Ascending aorta (tissue), 2 donors: Measurements from ENCODE around the gene METTL26. TPM values are rescaled to one million over a fixed set of nuclear protein-coding genes. Genes with fewer than 3 reads are reported as not detected.
A peak's percentile ranks its signal among the peaks of the same experiment; 100 is the strongest.

Experiments used
- DNase-seq, 2 donors: peaks; one replicate each; pipeline ENCODE4 v3.0.0-alpha.2; 2019; ENCODE audit warnings: low spot score in 2 of 2
- H3K27ac ChIP-seq, 2 donors: fragments of 200-600 bp; sonication (generic); one replicate each; pipeline ENCODE4 v1.5.1; 2016 to 2017; ENCODE audit warnings: mild to moderate bottlenecking in 1 of 2
- H3K27me3 ChIP-seq: fragments of 200-600 bp; sonication (generic); one replicate; pipeline ENCODE4 v1.5.1; 2017
- H3K36me3 ChIP-seq, 2 donors: fragments of 200-600 bp; sonication (generic); one replicate each; pipeline ENCODE4 v1.5.1; 2016
- H3K4me1 ChIP-seq, 2 donors: fragments of 200-600 bp; sonication (generic); one replicate each; pipeline ENCODE4 v1.5.1; 2016 to 2017; ENCODE audit warnings: mild to moderate bottlenecking in 1 of 2
- H3K4me3 ChIP-seq, 2 donors: fragments of 200-600 bp; sonication (generic); one replicate each; pipeline ENCODE4 v1.5.1; 2016 to 2017; ENCODE audit warnings: mild to moderate bottlenecking in 1 of 2
- H3K9me3 ChIP-seq, 2 donors: fragments of 200-600 bp; sonication (generic); one replicate each; pipeline ENCODE4 v1.5.1; 2016
- intact Hi-C: fragments of 100-400 bp; cut with DNase I; formaldehyde crosslinking; loops from one replicate; pipeline ENCODE4 v1.15.1; 2023
- total RNA-seq: library from RNA; depleted of rRNA; stranded (reverse); fragments of >200 nt; gene quantifications from one replicate; pipeline ENCODE4 v1.1.0, GENCODE V29; 2016
- TF ChIP-seq, protein P1 (sequence below), 3 experiments: fragments of 200-600 bp in 2 of 3; fragments of 450-650 bp in 1 of 3; sonication (generic) in 2 of 3; IDR thresholded peaks; one replicate each; pipeline ENCODE4 v1.5.1; 2016 to 2019; ENCODE audit warnings: antibody characterized with exemption in 3 of 3, mild to moderate bottlenecking in 1 of 3, moderate library complexity in 1 of 3

METTL26 gene
- total RNA-seq, 1 donor from 2014 or later = 523 TPM

DNA sequence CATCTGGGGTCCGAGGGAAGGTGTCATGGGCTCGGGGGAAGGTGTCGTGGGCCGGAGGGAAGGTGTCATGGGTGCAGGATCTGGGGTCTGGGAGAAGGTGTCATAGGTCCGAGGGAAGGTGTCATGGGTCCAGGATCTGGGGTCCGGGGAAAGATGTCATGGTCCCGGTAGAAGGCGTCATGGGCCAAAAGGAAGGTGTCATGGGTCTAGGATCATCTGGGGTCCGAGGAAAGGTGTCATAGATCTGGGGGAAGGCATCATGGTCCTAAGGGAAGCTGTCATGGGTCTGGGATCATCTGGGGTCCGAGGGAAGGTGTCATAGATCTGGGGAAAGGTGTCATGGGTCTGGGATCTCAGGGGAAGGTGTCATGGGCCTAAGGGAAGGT, 45.3 kb downstream of the METTL26 start:
- Histone ChIP-seq H3K36me3 (peaks cover 0 to 3% of the 10 kb centered on the region in 2 donors), H3K4me1 (peaks cover 8 to 32% of the 10 kb centered on the region in 2 donors), H3K9me3 (no peaks in the 10 kb centered on the region), H3K27ac (peak overlapping the region in 1 of 2 donors; percentile 83), H3K4me3 (peak overlapping the region; percentile 85 to 92), H3K27me3 (no peaks in the 10 kb centered on the region)
- intact Hi-C loops = no loop called here
- TF ChIP-seq, protein P1, sequence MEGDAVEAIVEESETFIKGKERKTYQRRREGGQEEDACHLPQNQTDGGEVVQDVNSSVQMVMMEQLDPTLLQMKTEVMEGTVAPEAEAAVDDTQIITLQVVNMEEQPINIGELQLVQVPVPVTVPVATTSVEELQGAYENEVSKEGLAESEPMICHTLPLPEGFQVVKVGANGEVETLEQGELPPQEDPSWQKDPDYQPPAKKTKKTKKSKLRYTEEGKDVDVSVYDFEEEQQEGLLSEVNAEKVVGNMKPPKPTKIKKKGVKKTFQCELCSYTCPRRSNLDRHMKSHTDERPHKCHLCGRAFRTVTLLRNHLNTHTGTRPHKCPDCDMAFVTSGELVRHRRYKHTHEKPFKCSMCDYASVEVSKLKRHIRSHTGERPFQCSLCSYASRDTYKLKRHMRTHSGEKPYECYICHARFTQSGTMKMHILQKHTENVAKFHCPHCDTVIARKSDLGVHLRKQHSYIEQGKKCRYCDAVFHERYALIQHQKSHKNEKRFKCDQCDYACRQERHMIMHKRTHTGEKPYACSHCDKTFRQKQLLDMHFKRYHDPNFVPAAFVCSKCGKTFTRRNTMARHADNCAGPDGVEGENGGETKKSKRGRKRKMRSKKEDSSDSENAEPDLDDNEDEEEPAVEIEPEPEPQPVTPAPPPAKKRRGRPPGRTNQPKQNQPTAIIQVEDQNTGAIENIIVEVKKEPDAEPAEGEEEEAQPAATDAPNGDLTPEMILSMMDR (IDR thresholded peaks at IDR 0.05) = no peak
- DNase-seq = no peak

DNA sequence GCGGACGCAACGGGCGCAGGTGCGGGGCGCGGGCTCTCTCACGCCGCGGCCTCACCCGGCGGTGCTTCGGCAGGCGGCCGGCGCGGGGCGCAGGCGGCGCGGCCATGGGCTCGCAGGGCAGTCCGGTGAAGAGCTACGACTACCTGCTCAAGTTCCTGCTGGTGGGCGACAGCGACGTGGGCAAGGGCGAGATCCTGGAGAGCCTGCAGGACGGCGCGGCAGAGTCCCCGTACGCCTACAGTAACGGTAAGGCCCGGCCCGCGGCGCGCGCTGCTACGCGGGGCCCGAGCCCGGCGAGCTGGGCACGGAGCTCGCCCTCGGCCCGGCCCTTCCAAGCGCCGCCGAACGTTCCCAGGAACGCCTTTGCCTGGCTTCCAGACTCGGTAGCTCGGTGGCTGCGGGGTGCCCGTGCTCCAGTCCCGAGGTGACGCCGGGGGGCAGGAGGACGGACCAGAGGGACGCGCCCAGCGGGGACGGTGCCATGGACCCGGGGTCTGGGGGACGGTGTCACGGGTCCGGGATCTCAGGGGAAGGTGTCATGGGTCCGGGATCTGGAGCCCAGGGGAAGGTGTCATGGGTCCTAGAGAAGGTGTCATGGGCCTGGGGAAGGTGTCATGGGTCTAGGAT, 45.8 kb downstream of the METTL26 start:
- no peak for DNase-seq
- peak overlapping the region; percentile 85 to 92 for H3K4me3 ChIP-seq
- peaks cover 0 to 3% of the 10 kb centered on the region in 2 donors for H3K36me3 ChIP-seq
- intact Hi-C loops = no loop called here
- TF ChIP-seq, protein P1 (IDR thresholded peaks at IDR 0.05) = no peak
- H3K27me3 ChIP-seq = no peaks in the 10 kb centered on the region
- peaks cover 8 to 32% of the 10 kb centered on the region in 2 donors for H3K4me1 ChIP-seq
- H3K27ac ChIP-seq = peak overlapping the region; percentile 82 to 83
- no peaks in the 10 kb centered on the region for H3K9me3 ChIP-seq

DNA sequence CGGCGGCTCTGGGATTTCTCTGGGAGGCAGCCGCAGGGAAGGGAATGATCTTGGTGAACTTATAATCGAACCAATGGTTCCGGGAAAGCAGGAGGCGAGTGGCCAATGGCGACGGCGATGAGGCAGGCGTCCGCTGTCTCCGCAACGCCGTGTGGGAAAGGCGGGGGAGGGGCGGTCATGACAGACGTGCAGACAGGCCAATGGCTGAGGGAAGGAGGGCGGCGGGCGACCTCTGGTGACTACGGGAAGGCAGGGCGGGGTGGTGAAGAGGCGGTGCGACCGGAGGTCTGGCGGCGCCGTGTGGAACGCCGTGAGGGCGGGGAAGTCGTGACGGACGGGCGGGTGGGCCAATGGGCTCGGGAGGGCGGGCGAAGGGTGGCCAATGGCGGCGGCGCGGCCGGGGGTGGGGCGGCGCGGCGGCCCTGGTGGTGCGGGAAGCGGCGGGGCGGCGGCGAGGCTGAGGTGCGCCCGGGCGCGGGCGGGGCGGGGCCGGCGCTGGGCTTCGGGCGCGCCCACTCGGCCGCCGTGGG, 46.4 kb downstream of the METTL26 start, which contains the start of gene RAB40C:
Gene RAB40C, plus strand, starts transcription at position 409 of the 530 bp plus-strand sequence. CDS start 226 bp downstream, outside the sequence.
- Histone ChIP-seq H3K36me3 (peaks cover 0 to 3% of the 10 kb centered on the region in 2 donors), H3K27me3 (no peaks in the 10 kb centered on the region), H3K4me1 (peaks cover 8 to 32% of the 10 kb centered on the region in 2 donors), H3K9me3 (no peaks in the 10 kb centered on the region), H3K27ac (peak within 1 kb of the TSS; percentile 92 to 94), H3K4me3 (peak within 1 kb of the TSS; percentile 85 to 92)
- peak; percentile 92 to 99 for DNase-seq
- TF ChIP-seq, protein P1 (IDR thresholded peaks at IDR 0.05) = no peak
- intact Hi-C loops = loop anchor here (1.0 to 5.0 kb wide), 5 partner anchors 47 to 357 kb away; partner anchors contain the start of genes CAPN15, FAM234A, METTL26 and PGAP6

DNA sequence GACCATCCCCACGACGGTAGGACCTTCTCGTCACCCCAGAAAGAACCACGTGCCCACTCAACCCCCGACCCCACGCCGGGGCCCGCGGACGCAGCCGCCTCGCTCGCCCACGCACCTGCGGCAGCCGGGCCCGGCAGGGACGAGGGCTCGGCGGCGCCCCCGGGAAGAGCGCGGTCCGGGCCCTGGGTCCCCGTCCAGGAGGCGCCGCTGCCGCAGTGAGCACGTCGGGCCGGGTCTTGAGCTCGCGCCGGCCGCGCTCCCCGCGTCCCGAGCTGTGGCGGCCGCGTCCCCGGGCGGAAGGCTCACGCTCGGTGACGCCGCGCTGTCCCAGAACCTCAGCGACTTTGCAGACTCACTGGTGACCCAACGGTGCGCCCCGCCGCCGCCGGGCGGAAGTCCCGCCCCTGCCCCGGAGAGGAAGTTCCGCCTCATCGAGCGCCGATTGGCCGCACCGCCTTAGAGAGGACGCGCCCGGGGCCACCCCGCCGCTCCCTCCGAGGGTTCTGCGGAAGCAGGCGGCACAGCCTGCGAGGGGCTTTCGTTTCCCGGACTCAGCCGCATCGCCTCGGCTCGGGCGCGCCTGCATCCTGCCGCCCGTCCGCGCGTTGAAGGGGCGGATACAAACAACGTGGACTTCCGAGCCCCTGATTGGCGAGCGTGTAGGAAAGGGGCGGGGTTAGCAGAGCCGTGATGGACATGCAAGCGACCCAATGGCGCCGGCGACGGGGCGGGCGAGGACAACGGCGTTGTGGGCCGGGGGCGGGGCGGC, 47.0 kb downstream of the METTL26 start:
- Histone ChIP-seq H3K4me3 (peak overlapping the region; percentile 75 to 81), H3K27ac (peak overlapping the region; percentile 92 to 94), H3K27me3 (no peaks in the 10 kb centered on the region), H3K4me1 (peaks cover 8 to 32% of the 10 kb centered on the region in 2 donors), H3K9me3 (no peaks in the 10 kb centered on the region), H3K36me3 (peaks cover 0 to 3% of the 10 kb centered on the region in 2 donors)
- peak; percentile 83 to 98 for DNase-seq
- TF ChIP-seq, protein P1 (IDR thresholded peaks at IDR 0.05) = peak in 1 of 3 experiments; percentile 17
- intact Hi-C loops = loop anchor here (1.0 to 5.0 kb wide), 5 partner anchors 47 to 357 kb away; partner anchors contain the start of genes CAPN15, FAM234A, METTL26 and PGAP6

DNA sequence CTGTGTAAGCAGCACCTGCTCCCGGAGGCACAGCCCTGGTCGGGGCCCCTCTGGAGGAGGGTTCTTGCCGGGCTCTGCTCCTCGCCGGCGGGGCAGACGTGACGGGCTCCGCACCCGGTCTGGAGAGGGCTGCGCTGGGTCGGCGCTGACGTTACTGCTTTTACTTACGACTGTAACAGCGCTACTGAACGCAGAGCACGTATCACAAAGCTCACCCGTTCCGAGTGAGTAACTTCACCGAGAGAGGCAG, 47.5 kb downstream of the METTL26 start:
- DNase-seq = peak in 1 of 2 donors; percentile 75
- H3K27me3 ChIP-seq = no peaks in the 10 kb centered on the region
- peak overlapping the region; percentile 92 to 94 for H3K27ac ChIP-seq
- no peaks in the 10 kb centered on the region for H3K36me3 ChIP-seq
- no peaks in the 10 kb centered on the region for H3K9me3 ChIP-seq
- H3K4me1 ChIP-seq = peaks cover 8 to 32% of the 10 kb centered on the region in 2 donors
- TF ChIP-seq, protein P1 (IDR thresholded peaks at IDR 0.05) = no peak
- intact Hi-C loops = loop anchor here (5.0 kb wide), 2 partner anchors 206 to 356 kb away; partner anchors contain the start of genes FAM234A and PGAP6
- H3K4me3 ChIP-seq = peak overlapping the region; percentile 75 to 81
